KMS-11 (cell line): ENCODE results near the gene ACOXL.

ENCODE experiments used
- H2AFZ ChIP-seq: fragments of 200-600 bp; sonication (generic); 2 replicates; pipeline ENCODE4 v1.6.1; 2016; ENCODE audit warnings: antibody characterized with exemption, mixed run types, low read depth
- H3K27ac ChIP-seq: fragments of 200-600 bp; sonication (generic); 2 replicates; pipeline ENCODE4 v1.6.1; 2016; ENCODE audit warnings: mild to moderate bottlenecking, mixed run types
- H3K27me3 ChIP-seq: fragments of 200-600 bp; sonication (generic); 2 replicates; pipeline ENCODE4 v1.6.1; 2017; ENCODE audit warnings: mild to moderate bottlenecking, low read depth, mixed run types, moderate library complexity; ENCODE audit not compliant: insufficient read depth
- H3K36me3 ChIP-seq: fragments of 200-600 bp; sonication (generic); 2 replicates; pipeline ENCODE4 v1.6.1; 2017; ENCODE audit warnings: mild to moderate bottlenecking, mixed run types; ENCODE audit not compliant: insufficient read depth
- H3K4me1 ChIP-seq: fragments of 200-600 bp; sonication (generic); 2 replicates; pipeline ENCODE4 v1.6.1; 2016; ENCODE audit warnings: mild to moderate bottlenecking, low read depth, mixed run types; ENCODE audit not compliant: poor library complexity, severe bottlenecking
- H3K4me2 ChIP-seq: fragments of 200-600 bp; sonication (generic); 2 replicates; pipeline ENCODE4 v1.7.0; 2016; ENCODE audit warnings: mild to moderate bottlenecking, mixed run types
- H3K4me3 ChIP-seq: fragments of 200-600 bp; sonication (generic); IDR thresholded peaks from 2 replicates; pipeline ENCODE4 v1.6.1; 2017; ENCODE audit warnings: low read depth, low read length, mixed read lengths; ENCODE audit not compliant: insufficient read depth
- H3K79me2 ChIP-seq: fragments of 200-600 bp; sonication (generic); 2 replicates; pipeline ENCODE4 v1.6.1; 2016; ENCODE audit warnings: low read depth, mixed run types; ENCODE audit not compliant: insufficient read depth
- H3K9ac ChIP-seq: fragments of 200-600 bp; sonication (generic); 2 replicates; pipeline ENCODE4 v1.6.1; 2016; ENCODE audit warnings: mild to moderate bottlenecking, mixed run types
- H4K20me1 ChIP-seq: fragments of 200-600 bp; sonication (generic); 2 replicates; pipeline ENCODE4 v1.6.1; 2016; ENCODE audit warnings: mild to moderate bottlenecking, mixed run types; ENCODE audit not compliant: insufficient read depth
- CTCF ChIP-seq: fragments of 200-600 bp; sonication (generic); conservative IDR thresholded peaks from 2 replicates; pipeline ENCODE4 v1.6.1; 2017; ENCODE audit warnings: low read depth, mild to moderate bottlenecking, antibody characterized with exemption, low read length, moderate library complexity, mixed read lengths

Gene ACOXL

DNA sequence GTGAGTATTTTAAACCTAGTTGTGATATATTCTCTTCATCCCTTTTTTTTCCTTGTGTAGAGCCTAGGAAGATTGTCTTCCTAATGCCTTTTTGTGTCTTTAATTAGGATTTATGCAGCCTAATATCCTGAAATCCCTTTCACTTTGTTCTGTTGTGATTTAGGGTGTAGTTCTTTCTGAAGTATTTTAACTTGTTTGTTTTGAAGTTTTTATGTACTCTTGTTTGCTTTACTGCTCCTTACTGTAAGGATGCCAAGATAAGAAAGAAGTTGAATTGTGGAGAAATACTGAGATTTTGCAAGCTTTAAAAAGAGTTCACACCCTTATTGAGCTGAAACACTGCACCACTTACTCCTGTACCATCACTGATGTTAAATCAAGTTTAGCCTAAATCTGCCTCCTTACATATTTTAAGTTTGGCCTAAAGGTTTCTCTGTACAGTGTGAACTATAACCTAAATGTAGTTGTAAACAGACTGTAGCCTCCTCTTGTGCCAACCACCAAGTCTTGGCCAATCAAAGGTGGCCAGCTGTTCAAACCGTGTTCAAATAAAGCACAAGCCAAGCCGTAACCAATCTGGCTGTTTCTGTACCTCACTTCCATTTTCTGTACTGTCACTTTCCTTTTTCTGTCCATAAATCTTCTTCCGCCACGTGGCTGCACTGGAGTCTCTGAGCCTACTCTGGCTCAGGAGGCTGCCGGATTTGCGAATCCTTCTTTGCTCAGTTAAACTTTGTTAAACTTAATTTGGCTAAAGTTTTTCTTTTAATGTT is 17.7 kb upstream of the ACOXL start:
- H3K36me3 ChIP-seq, result no peaks in the 10 kb centered on the region
- H3K27ac ChIP-seq, result no peak overlapping the region
- no peak overlapping the region for H3K4me2 ChIP-seq
- H3K9ac ChIP-seq, result no peak overlapping the region
- no peaks in the 10 kb centered on the region for H3K79me2 ChIP-seq
- H3K4me1 ChIP-seq, result no peaks in the 10 kb centered on the region
- no peaks in the 10 kb centered on the region for H4K20me1 ChIP-seq
- no peak overlapping the region for H3K4me3 ChIP-seq
- TF ChIP-seq CTCF, result no peak
- no peaks in the 10 kb centered on the region for H3K27me3 ChIP-seq
- no peak overlapping the region for H2AFZ ChIP-seq

GRCh38 chr2:110716959-110717645 is 15.3 kb upstream of the ACOXL start:
- no peak for TF ChIP-seq CTCF
- no peaks in the 10 kb centered on the region for H3K4me1 ChIP-seq
- no peaks in the 10 kb centered on the region for H3K27me3 ChIP-seq
- no peak overlapping the region for H3K4me2 ChIP-seq
- no peak overlapping the region for H3K4me3 ChIP-seq
- no peak overlapping the region for H3K27ac ChIP-seq
- no peak overlapping the region for H3K9ac ChIP-seq
- no peaks in the 10 kb centered on the region for H3K79me2 ChIP-seq
- H4K20me1 ChIP-seq, result no peaks in the 10 kb centered on the region
- H3K36me3 ChIP-seq, result no peaks in the 10 kb centered on the region
- H2AFZ ChIP-seq, result no peak overlapping the region

DNA sequence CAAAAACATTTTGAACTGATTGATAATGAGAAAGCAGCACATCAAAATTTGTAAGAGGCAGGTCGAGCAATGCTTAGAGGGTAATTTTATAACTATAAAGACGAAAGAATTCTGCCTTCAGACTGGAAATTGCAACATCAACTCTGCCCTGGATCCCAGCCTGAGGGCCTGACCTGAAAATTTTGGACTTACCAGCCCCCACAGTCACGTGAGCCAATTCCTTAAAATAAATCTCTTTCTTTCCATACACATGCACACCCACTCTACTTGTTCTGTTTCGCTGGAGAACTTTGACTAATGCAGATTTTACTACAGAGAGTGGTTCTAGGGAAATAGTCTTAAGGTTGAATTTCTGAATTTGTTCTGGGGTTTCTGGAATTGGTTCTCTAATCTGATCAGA is 14.6 kb upstream of the ACOXL start:
- H4K20me1 ChIP-seq, result no peaks in the 10 kb centered on the region

GRCh38 chr2:110718382-110718781 is 14.0 kb upstream of the ACOXL start:
- Histone ChIP-seq H3K4me3 (no peak overlapping the region), H4K20me1 (no peaks in the 10 kb centered on the region), H3K9ac (no peak overlapping the region), H3K79me2 (no peaks in the 10 kb centered on the region), H3K4me1 (peaks cover 4% of the 10 kb centered on the region), H3K4me2 (no peak overlapping the region), H3K27me3 (no peaks in the 10 kb centered on the region), H3K36me3 (no peaks in the 10 kb centered on the region), H3K27ac (no peak overlapping the region), H2AFZ (no peak overlapping the region)
- no peak for TF ChIP-seq CTCF

More for the DNA sequence above, 14.6 kb upstream of the ACOXL start:
- H2AFZ ChIP-seq, result no peak overlapping the region
- TF ChIP-seq CTCF, result no peak
- H3K27ac ChIP-seq, result no peak overlapping the region
- H3K79me2 ChIP-seq, result no peaks in the 10 kb centered on the region
- H3K9ac ChIP-seq, result no peak overlapping the region
- H3K4me1 ChIP-seq, result no peaks in the 10 kb centered on the region
- H3K36me3 ChIP-seq, result no peaks in the 10 kb centered on the region
- H3K4me3 ChIP-seq, result no peak overlapping the region
- no peak overlapping the region for H3K4me2 ChIP-seq
- H3K27me3 ChIP-seq, result no peaks in the 10 kb centered on the region
